ENCODE data around the gene C1orf159. TPM values are rescaled to one million over a fixed set of nuclear protein-coding genes. Genes with fewer than 3 reads are reported as not detected.

The C1orf159 gene
- total RNA-seq, 2 donors from 2014 or later, result 23.1 to 29.5 TPM

DNA sequence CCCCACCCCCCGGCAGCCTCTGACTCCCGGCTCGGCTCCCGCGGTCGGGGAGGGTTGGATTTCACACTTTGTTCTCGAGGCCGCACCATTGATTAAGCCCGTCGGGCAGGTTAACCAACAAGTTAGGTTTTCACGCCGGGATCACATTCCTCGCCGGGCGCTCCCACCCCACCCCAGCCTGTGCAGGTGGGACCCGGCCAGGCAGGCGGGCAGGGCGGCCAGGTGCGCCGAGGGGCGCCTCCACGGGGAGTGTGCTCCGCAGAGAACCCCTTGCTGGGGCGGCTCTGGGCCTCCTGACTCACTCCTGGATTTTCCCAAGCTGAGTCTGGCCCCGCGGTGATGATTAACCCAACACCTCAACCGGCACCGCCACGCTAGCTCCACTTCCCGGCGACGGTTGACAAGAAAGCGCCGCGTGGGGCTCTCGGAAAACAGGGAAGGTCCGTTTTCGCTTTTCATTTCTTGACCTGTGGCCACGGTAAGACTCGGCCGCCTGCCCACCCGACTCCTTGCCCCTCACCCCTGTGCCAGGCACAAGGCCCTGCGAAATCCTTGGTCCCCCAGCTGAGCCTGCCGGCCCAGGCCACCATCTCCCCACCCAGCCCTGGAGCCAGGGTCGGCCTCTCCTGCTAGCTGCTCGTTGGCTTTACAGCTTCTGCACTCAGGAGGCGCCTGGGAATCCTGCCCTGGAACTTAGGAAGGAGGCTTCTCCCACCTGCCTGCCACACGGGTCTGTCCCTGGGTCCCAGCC lies 49.0 kb upstream of the C1orf159 start:
- H3K4me3 Mint-ChIP-seq, result peak overlapping the region; percentile 60
- Histone ChIP-seq H3K4me1 (ENCODE audit: control insufficient read depth, insufficient read depth, low read length) (no peaks in the 10 kb centered on the region), H3K27me3 (ENCODE audit: control insufficient read depth, insufficient read depth, low read length, poor library complexity, severe bottlenecking) (no peaks in the 10 kb centered on the region), H3K4me3 (ENCODE audit: low read length) (no peak overlapping the region), H3K27ac (ENCODE audit: low read depth, low read length) (no peak overlapping the region), H3K9ac (ENCODE audit: extremely low read depth, low read length, poor library complexity, severe bottlenecking) (no peak overlapping the region), H3K36me3 (ENCODE audit: control insufficient read depth, insufficient read depth, low read length) (no peaks in the 10 kb centered on the region), H3K9me3 (ENCODE audit: control insufficient read depth, low read length) (no peaks in the 10 kb centered on the region)
- H3K27me3 Mint-ChIP-seq (ENCODE audit: insufficient read depth), result peaks cover 7% of the 10 kb centered on the region
- H3K27ac Mint-ChIP-seq, result no peak overlapping the region
- peak; percentile 87 for DNase-seq
- no peaks in the 10 kb centered on the region for H3K9me3 Mint-ChIP-seq
- H3K36me3 Mint-ChIP-seq (ENCODE audit: low read depth), result no peaks in the 10 kb centered on the region
- TF ChIP-seq, protein P1, sequence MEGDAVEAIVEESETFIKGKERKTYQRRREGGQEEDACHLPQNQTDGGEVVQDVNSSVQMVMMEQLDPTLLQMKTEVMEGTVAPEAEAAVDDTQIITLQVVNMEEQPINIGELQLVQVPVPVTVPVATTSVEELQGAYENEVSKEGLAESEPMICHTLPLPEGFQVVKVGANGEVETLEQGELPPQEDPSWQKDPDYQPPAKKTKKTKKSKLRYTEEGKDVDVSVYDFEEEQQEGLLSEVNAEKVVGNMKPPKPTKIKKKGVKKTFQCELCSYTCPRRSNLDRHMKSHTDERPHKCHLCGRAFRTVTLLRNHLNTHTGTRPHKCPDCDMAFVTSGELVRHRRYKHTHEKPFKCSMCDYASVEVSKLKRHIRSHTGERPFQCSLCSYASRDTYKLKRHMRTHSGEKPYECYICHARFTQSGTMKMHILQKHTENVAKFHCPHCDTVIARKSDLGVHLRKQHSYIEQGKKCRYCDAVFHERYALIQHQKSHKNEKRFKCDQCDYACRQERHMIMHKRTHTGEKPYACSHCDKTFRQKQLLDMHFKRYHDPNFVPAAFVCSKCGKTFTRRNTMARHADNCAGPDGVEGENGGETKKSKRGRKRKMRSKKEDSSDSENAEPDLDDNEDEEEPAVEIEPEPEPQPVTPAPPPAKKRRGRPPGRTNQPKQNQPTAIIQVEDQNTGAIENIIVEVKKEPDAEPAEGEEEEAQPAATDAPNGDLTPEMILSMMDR (conservative IDR thresholded peaks at IDR 0.05), result no peak
- 85 to 89% methylated on average over 26 to 48 of the region's 48 CpGs for WGBS, 2 experiments (ENCODE audit: insufficient coverage in 1 of 2, insufficient read length in 1 of 2)
- peaks cover 7% of the 10 kb centered on the region for H3K4me1 Mint-ChIP-seq

DNA sequence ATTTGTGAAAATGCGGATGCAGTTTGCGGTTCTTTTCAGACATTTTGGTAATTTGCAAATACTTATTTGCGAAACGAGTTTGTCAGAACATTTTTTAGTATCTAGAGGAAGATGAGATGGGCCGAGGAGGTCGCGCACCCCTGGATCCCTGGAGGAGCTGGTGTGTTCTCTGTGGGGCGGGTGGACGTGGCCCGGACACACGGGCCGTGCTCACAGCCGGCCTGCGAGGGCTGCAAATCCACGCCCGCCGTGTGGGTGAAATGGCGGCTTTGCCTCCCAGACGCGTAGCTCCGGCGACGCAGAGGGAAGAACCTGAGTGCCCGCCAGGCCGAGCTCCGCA lies 48.4 kb upstream of the C1orf159 start:
- peak overlapping the region; percentile 60 for H3K4me3 Mint-ChIP-seq
- no peak overlapping the region for H3K4me3 ChIP-seq (ENCODE audit: low read length)
- no peaks in the 10 kb centered on the region for H3K36me3 Mint-ChIP-seq (ENCODE audit: low read depth)

DNA sequence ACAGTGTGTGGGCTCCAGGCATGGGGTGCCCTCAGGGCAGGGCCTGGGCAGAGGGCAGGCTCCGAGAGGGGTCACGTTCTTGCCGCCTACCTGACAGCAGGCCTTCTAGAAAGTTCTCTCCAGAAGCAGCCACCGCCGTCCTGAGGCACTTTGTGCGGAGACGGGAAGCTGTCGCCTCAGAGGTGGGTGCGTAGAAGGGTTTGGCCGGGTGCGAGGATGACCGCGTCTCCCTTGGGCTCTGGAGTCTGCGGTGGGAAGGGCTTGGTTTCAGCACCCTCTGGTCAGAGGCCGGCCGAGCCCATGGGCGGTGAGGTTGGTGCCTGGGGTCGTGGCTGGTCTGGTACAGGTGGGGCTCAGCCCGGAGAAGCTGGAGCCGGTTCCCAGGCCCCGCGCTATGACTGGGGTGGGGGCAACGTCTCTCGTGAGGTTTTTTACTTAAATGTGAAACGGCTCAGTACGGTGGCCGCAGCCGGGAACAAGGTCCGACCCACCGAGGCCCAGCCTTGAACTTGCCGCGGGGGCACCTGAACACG lies 47.7 kb upstream of the C1orf159 start:
- 95 to 96% methylated on average over 24 to 33 of the region's 33 CpGs for WGBS, 2 experiments (ENCODE audit: insufficient coverage in 1 of 2, insufficient read length in 1 of 2)
- TF ChIP-seq, protein P1 (conservative IDR thresholded peaks at IDR 0.05), result no peak

More for the DNA sequence above, 48.4 kb upstream of the C1orf159 start:
- TF ChIP-seq, protein P1 (conservative IDR thresholded peaks at IDR 0.05), result no peak
- Histone ChIP-seq H3K9ac (ENCODE audit: extremely low read depth, low read length, poor library complexity, severe bottlenecking) (no peak overlapping the region), H3K36me3 (ENCODE audit: control insufficient read depth, insufficient read depth, low read length) (no peaks in the 10 kb centered on the region), H3K27ac (ENCODE audit: low read depth, low read length) (no peak overlapping the region), H3K4me1 (ENCODE audit: control insufficient read depth, insufficient read depth, low read length) (no peaks in the 10 kb centered on the region), H3K9me3 (ENCODE audit: control insufficient read depth, low read length) (no peaks in the 10 kb centered on the region), H3K27me3 (ENCODE audit: control insufficient read depth, insufficient read depth, low read length, poor library complexity, severe bottlenecking) (no peaks in the 10 kb centered on the region)
- H3K27ac Mint-ChIP-seq, result peak overlapping the region; percentile 75
- no peaks in the 10 kb centered on the region for H3K9me3 Mint-ChIP-seq
- DNase-seq, result no peak
- H3K4me1 Mint-ChIP-seq, result peaks cover 7% of the 10 kb centered on the region
- WGBS, 2 experiments (ENCODE audit: insufficient coverage in 1 of 2, insufficient read length in 1 of 2), result 89 to 92% methylated on average over 25 to 26 of the region's 26 CpGs
- H3K27me3 Mint-ChIP-seq (ENCODE audit: insufficient read depth), result peaks cover 7% of the 10 kb centered on the region

More for the DNA sequence above, 47.7 kb upstream of the C1orf159 start:
- H3K27me3 Mint-ChIP-seq (ENCODE audit: insufficient read depth), result peaks cover 7% of the 10 kb centered on the region
- peak overlapping the region; percentile 75 for H3K27ac Mint-ChIP-seq
- H3K4me1 Mint-ChIP-seq, result peaks cover 7% of the 10 kb centered on the region
- no peaks in the 10 kb centered on the region for H3K36me3 Mint-ChIP-seq (ENCODE audit: low read depth)
- H3K4me3 Mint-ChIP-seq, result peak overlapping the region; percentile 60
- DNase-seq, result no peak
- Histone ChIP-seq H3K27ac (ENCODE audit: low read depth, low read length) (no peak overlapping the region), H3K4me1 (ENCODE audit: control insufficient read depth, insufficient read depth, low read length) (no peaks in the 10 kb centered on the region), H3K36me3 (ENCODE audit: control insufficient read depth, insufficient read depth, low read length) (no peaks in the 10 kb centered on the region), H3K27me3 (ENCODE audit: control insufficient read depth, insufficient read depth, low read length, poor library complexity, severe bottlenecking) (no peaks in the 10 kb centered on the region), H3K9ac (ENCODE audit: extremely low read depth, low read length, poor library complexity, severe bottlenecking) (no peak overlapping the region), H3K9me3 (ENCODE audit: control insufficient read depth, low read length) (no peaks in the 10 kb centered on the region), H3K4me3 (ENCODE audit: low read length) (no peak overlapping the region)
- H3K9me3 Mint-ChIP-seq, result no peaks in the 10 kb centered on the region
